ENCODE measurements around the gene CRIP3. TPM values are rescaled to one million over a fixed set of nuclear protein-coding genes. Genes with fewer than 3 reads are reported as not detected.

Gene CRIP3
- total and polyA plus RNA-seq, 2 of the 13 experiments (the other 11 are each of a cell fraction or from before 2014, with no cell fraction given) = 6.3 to 9.3 TPM

DNA sequence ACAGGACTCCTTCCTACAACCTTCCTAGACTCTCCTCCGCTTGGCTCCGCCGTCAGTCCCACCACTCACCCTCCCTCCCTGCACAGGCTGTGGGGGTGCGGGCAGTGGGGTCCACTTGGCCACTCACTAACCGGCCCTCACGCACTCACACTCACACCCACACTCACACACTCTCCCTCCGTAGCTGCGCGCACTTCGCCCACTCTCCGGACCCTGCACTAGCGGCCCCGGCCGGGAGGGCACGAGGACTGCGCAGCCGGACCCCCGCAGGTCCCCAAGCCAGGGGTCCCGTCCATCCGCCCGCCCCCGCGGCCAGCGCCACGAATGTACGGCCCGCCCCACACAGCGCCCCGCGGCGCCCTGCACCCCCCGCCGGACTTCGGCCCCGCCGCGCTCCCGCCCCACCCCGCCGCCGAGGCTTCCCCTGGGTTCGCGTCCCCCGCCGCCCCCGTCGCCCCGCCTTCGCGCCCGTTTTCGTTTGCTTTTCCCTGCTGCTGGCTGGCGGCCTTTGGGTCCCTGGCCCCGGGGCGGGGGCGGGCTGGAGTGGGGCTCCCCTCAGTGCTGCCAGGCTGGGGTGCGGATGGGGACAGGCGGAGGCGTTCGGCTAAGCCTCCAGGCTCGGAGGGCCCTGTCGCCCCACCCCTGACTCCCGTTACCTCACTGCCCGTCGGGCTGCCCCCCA lies 33.6 kb downstream of the CRIP3 start (continued):
- TF ChIP-seq ZNF558 (CRISPR knock-in tag; IDR thresholded peaks at IDR 0.05; ENCODE audit: borderline replicate concordance) (peak; percentile 51; the same call in 1 of the 2 replicates), CENPT (CRISPR knock-in tag; IDR thresholded peaks at IDR 0.05; ENCODE audit: low read depth) (no peak), STAT6 (CRISPR knock-in tag; IDR thresholded peaks at IDR 0.05; ENCODE audit: borderline replicate concordance) (no peak), IKZF1 (IDR thresholded peaks at IDR 0.05) (no peak), MAFK (conservative IDR thresholded peaks at IDR 0.05 in 1 of 2, IDR thresholded peaks at IDR 0.05 in 1 of 2; ENCODE audit: low read length in 2 of 2) (no peak), ATF3 (CRISPR knock-in tag; IDR thresholded peaks at IDR 0.05) (0 out of 2 replicates have a peak, but pooled peaks have one; percentile 24), NCOR1 (IDR thresholded peaks at IDR 0.05; ENCODE audit: borderline replicate concordance, low read length) (peak; percentile 89), TMF1 (CRISPR knock-in tag; IDR thresholded peaks at IDR 0.05; ENCODE audit: low read depth) (peak; percentile 88), POLR2AphosphoS2 (IDR thresholded peaks at IDR 0.05; ENCODE audit: low read depth, low read length) (no peak), FOXA3 (CRISPR knock-in tag; IDR thresholded peaks at IDR 0.05) (peak; percentile 41; the same call in 1 of the 2 replicates), ZNF564 (CRISPR knock-in tag; IDR thresholded peaks at IDR 0.05) (peak; percentile 84; the same call in 1 of the 2 replicates), GABPB1 (CRISPR knock-in tag; IDR thresholded peaks at IDR 0.05) (peak; percentile 74), ZNF563 (CRISPR knock-in tag; IDR thresholded peaks at IDR 0.05) (peak; percentile 63; the same call in 1 of the 2 replicates), ZNF543 (CRISPR knock-in tag; IDR thresholded peaks at IDR 0.05) (peak; percentile 83; the same call in 1 of the 2 replicates), RFX3 (CRISPR knock-in tag; IDR thresholded peaks at IDR 0.05) (no peak), BRD4 (CRISPR knock-in tag; IDR thresholded peaks at IDR 0.05) (peak; percentile 98), ZNF24 (IDR thresholded peaks at IDR 0.05) (no peak), NFYC (CRISPR knock-in tag; IDR thresholded peaks at IDR 0.05) (no peak), TFAP4 (IDR thresholded peaks at IDR 0.05; ENCODE audit: borderline replicate concordance, low read depth) (peak; percentile 39; the same call in 1 of the 2 replicates)
- TF ChIP-seq, protein P1, sequence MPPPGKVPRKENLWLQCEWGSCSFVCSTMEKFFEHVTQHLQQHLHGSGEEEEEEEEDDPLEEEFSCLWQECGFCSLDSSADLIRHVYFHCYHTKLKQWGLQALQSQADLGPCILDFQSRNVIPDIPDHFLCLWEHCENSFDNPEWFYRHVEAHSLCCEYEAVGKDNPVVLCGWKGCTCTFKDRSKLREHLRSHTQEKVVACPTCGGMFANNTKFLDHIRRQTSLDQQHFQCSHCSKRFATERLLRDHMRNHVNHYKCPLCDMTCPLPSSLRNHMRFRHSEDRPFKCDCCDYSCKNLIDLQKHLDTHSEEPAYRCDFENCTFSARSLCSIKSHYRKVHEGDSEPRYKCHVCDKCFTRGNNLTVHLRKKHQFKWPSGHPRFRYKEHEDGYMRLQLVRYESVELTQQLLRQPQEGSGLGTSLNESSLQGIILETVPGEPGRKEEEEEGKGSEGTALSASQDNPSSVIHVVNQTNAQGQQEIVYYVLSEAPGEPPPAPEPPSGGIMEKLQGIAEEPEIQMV (CRISPR knock-in tag; IDR thresholded peaks at IDR 0.05; ENCODE audit: low read depth) = peak; percentile 82
- TF ChIP-seq, protein P2, sequence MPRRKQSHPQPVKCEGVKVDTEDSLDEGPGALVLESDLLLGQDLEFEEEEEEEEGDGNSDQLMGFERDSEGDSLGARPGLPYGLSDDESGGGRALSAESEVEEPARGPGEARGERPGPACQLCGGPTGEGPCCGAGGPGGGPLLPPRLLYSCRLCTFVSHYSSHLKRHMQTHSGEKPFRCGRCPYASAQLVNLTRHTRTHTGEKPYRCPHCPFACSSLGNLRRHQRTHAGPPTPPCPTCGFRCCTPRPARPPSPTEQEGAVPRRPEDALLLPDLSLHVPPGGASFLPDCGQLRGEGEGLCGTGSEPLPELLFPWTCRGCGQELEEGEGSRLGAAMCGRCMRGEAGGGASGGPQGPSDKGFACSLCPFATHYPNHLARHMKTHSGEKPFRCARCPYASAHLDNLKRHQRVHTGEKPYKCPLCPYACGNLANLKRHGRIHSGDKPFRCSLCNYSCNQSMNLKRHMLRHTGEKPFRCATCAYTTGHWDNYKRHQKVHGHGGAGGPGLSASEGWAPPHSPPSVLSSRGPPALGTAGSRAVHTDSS (CRISPR knock-in tag; conservative IDR thresholded peaks at IDR 0.05) = no peak
- TF ChIP-seq, protein P3, sequence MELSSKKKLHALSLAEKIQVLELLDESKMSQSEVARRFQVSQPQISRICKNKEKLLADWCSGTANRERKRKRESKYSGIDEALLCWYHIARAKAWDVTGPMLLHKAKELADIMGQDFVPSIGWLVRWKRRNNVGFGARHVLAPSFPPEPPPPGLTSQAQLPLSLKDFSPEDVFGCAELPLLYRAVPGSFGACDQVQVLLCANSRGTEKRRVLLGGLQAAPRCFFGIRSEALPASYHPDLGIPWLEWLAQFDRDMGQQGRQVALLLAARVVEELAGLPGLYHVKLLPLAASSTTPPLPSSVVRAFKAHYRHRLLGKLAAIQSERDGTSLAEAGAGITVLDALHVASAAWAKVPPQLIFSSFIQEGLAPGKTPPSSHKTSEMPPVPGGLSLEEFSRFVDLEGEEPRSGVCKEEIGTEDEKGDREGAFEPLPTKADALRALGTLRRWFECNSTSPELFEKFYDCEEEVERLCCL (CRISPR knock-in tag; IDR thresholded peaks at IDR 0.05; ENCODE audit: borderline replicate concordance) = no peak
